IPS-18c (cell line): ENCODE results near the gene LRPAP1.

Experiments
- H3K4me3 ChIP-seq: 2 replicates; pipeline ENCODE4 v1.7.0; 2013; ENCODE audit warnings: low read depth, mild to moderate bottlenecking, low read length, moderate library complexity; ENCODE audit not compliant: insufficient read depth
- H3K9me3 ChIP-seq: one replicate; pipeline ENCODE4 v1.6.1; 2013; ENCODE audit warnings: mild to moderate bottlenecking, low read length, moderate library complexity; ENCODE audit not compliant: control insufficient read depth, insufficient read depth

LRPAP1 gene

DNA sequence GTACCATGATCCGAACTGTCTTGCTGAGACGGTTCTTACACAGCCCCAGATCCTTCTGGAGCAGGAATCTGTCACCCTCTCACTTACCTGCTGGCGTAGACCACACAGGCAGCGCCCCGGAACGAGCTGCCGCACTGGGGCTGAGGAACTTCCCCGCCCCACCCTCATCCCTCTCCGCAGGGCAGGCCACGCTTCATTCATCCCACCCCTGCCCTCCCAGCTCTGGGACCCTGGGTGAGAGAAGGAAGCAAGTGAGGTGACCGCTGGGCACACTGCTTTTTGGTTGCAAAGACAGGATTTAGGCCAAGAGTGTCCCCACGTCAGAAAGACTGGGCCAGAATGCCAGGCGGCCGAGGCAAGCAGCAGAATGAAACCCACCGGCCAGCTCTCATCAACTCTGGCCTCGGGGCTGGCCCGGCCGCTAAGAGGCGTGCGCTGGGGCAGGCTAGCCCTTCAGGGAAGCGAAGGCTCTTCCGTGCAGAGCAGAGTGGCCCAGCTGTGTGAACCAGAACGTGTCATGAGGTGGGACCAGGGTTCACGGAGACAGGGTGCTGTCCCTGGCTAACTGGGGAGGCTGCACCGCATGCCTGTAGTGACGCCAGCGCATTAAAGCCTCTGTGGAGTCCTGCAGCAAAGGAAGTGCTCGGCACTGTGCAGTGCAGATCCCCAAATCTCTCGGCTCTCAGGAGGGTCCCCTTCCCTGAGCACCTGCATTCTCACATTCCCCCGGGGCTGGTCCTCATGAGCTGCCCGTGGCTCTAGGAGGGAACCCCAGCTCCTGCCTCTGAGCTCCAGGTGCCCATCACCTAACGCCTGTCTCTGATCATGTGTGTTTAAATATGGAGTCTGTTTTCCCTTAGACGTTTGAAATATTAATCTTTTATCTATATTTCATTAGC, 6.4 kb downstream of the LRPAP1 start:
- Histone ChIP-seq H3K9me3 (no peaks in the 10 kb centered on the region), H3K4me3 (no peak overlapping the region)

DNA sequence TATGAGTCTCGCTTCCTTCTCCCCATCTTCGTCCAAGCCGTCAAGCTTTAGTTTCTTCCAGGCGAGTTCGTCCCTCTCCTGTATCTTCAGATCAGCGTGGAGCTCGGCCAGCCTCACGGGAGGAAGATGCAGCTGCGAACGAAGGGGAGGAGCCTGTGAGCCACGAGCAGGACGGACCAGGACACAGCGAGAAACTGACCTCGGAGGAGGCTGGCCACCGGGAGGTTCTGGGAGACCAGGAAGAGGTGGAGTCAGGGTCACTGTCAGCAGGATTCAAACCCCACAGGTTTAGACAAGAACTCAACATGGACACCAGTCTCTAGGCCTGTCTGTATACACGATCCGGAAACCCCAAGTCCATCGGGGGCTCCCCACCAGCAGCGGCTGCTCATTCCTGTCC, 7.3 kb downstream of the LRPAP1 start:
- Histone ChIP-seq H3K9me3 (no peaks in the 10 kb centered on the region), H3K4me3 (no peak overlapping the region)

DNA sequence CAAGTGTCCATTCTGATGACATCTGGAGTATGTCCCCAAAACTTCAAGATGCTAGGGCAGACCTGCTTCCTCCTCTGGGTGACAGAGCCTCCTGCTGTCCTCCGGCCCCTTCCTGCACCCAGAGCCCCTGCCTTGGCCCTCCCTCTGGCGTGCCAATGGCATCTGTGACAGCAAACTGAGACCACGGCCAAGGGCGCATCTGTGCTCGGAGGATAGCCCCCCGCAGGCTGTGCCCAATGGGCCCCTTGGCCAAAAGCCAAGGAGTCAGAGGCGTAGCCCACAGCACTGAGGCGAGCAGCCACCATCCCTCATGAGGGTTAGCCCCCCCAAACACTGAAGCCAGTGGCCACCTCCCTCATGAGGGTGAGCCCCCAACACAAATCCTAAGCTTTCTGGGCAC, 7.9 kb downstream of the LRPAP1 start:
- Histone ChIP-seq H3K9me3 (no peaks in the 10 kb centered on the region), H3K4me3 (no peak overlapping the region)

DNA sequence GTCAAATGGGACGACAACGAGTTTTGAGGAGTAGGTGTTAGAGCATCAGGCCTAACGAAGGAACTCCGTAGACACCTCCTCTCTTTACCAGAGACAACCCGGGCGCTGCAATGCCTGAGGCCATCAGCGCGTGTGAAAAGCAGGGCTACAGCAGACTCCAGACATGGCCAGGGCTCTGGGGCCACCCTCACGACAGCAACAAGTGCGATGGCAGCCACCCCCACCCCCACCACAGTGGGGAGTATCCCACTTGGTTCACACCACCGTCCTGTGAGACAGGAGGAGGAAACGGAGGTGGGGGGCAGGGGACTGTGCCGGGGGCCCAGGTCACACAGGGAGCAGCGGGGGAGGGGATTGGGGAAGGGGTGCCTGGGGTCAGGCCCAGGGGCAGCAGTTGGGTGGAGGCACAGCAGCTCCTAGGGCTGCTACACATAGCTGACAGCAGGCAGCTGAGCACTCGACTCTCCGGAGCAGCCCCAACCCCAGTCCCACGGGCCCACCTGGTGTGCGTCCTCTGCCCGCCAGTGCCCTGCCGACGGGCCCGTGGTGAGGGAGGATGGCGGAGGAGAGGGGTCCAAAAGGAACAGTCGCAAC, 8.5 kb downstream of the LRPAP1 start:
- Histone ChIP-seq H3K9me3 (no peaks in the 10 kb centered on the region), H3K4me3 (no peak overlapping the region)

DNA sequence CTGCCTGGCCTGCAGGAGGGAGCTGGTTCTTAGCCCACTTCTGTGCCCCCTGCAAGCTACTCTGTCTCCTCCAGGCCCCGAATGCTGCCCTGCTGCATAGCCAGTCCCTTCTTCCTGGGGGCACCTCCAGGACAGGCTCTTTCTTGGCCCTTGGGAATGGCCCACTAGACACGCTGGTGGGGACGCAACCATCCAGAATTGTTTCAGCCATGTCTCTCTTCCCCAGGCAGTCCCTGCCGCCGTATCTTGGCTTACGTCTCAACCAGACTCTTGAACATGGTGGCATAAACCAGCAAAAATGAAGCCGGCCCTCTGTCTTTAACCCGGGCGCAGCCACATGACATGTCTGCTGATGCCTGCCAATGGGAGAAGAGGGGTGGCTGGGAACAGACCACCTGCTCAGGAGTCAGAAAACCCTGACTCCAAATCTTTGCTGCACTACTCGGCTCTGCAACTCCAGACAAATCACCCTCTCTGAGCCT, 9.0 kb downstream of the LRPAP1 start:
- Histone ChIP-seq H3K9me3 (no peaks in the 10 kb centered on the region), H3K4me3 (no peak overlapping the region)

DNA sequence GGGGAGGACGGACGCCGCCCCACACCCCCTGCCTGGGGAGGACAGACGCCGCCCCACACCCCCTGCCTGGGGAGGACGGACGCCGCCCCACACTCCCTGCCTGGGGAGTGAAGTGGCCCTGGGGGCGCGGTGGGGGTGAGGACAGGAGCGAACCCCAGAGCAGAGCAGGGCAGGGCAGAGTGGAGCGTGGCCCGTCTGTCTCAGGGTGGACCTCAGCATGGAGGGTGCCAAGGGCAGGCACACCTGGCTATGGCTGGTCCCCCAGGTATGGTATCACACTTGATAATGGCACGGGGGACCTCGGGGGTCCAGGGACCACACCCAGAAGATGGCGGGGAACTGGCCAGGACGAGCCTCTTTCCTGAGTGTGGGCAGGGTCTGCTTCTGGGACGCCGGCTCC, 9.6 kb downstream of the LRPAP1 start:
- Histone ChIP-seq H3K4me3 (no peak overlapping the region), H3K9me3 (no peaks in the 10 kb centered on the region)

DNA sequence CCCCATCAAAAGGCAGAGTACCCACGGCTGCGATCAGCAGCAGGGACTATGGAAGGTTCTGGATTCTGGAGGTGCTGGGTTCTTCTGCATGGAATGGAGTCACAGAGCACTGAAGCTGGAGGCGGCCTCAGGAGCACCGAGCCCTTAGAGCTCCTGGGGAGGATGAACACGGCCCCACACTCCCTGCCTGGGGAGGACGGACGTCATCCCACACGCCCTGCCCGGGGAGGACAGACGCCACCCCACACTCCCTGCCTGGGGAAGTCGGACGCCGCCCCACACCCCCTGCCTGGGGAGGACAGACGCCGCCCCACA, 9.9 kb downstream of the LRPAP1 start:
- Histone ChIP-seq H3K9me3 (no peaks in the 10 kb centered on the region), H3K4me3 (no peak overlapping the region)

DNA sequence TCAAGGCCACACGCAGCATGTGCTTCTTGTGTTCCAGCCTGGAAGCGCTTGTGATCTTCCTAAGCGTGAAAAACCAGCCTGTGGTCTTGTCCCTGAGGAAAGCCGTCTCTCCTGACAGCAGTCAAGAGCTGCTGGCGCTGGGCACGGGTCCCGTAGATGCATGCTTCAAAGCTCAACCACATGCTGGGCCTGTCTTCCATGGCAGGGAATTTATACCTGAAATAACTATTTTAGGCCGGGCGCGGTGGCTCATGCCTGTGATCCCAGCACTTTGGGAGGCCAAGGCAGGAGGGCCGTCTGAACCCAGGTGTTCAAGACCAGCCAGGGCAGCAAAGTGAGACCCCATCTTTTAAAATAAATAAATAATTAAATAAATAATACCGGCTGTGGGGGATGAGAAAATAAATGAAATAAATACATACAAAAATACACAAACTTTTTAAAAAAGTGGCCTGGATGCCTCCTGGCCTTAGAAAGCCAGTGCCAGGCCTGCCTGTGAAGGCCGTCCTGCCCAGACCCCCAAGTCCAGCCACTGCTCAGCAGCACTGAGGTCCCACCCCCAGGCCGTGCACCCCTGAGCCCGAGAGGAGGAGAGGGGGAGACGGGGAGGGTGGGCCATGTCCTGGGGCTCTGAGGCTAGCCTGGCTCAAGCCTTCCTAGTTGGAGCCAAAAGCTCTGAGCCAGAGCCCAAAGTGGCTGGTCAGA, 10.4 kb downstream of the LRPAP1 start:
- Histone ChIP-seq H3K4me3 (no peak overlapping the region), H3K9me3 (no peaks in the 10 kb centered on the region)

DNA sequence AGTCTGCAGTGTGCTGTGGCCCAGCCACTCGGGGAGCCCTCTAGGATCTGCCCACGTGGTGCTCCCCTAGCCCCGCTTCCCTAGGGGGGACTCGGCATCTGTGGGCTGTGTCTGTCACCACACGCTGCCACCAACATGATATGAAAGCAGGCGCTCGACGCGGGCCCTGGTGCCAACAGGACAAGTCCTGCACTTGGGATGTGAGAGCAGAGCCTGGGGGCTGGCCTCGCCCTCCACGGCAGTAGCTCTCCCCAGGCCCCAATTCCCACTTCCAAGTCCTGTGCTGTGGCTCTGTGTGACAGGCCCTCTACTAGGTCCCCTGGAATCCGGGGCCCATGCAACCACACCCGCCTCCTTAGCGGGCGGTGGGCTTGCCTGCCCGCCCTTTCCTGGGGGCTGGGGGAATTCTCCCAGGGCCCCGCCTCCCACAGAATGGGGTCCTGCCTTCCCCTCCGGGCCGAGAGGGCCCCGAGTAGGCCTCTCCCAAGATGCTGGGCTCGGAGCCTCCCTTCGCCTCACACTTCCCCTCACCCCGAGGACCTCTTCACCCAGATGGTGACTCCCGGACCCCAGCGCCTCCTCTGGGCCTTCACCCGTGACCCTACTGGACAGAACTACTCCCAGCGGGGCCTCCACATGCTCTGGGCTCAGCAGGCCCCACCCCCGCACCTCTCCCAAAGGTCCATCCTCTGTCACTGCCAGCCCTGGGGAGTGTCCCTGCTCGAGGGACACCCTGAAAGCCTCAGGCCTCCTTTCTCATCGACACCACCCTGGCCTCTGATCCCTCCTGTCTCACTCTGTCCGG, 11.2 kb downstream of the LRPAP1 start:
- Histone ChIP-seq H3K9me3 (no peaks in the 10 kb centered on the region), H3K4me3 (no peak overlapping the region)

DNA sequence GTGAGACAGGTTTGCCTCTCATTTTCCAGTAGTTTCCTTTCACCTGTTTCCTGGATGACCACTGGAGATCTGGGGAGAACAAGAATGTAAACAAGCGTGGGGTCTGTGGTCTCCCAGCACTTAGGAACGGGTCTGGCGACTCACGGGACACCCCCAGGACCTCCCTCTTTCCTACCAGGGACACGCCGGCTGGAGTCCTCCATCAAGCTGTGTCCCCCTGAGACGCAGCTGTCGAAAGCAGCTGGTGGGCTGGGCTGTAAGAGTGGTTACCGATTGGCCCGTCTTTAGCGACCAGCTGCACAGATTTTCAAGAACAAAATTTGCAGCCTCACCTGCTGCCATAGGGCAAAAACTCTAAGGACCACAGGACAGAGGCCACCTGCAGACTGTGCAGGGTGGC, 11.9 kb downstream of the LRPAP1 start:
- Histone ChIP-seq H3K4me3 (no peak overlapping the region), H3K9me3 (peaks cover 2% of the 10 kb centered on the region)

DNA sequence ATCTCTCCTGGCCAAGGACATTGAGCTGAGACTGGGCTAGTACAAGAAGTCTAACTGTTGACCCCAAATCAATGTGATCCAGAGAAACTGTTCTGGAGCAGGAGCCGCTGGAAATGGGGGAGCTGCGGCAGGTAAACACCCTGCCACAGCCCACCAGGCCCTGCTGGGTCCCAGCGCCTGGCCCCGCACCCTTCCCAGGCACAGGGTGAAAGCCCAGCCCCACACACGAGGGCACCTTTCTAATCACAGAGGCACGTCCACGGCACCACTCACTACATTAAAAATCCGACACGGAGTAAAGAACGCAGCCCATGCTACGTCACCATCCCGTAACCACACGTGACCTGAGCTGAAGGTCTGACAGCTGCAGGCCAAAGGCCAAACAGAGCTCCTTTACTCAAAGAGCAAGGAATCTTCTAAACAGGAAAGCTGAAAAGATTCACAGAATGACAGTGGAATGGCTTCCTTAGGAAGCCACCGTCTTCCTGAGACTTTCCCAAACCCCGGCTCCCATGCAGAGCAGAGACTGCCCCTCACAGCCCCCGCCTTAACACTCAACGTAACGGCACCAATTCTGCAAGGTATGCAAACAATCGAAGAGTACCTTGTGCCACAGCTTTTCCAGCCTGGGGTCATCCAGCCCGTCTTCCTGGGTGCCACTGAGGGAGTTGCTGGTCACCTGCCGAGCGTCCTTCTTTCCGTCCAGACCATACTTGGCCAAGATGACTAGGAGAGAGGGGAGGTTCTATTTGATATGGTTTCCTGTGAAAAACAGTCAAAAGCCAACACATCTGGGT, 12.6 kb downstream of the LRPAP1 start:
- H3K9me3 ChIP-seq, result peaks cover 3% of the 10 kb centered on the region
- H3K4me3 ChIP-seq, result no peak overlapping the region

DNA sequence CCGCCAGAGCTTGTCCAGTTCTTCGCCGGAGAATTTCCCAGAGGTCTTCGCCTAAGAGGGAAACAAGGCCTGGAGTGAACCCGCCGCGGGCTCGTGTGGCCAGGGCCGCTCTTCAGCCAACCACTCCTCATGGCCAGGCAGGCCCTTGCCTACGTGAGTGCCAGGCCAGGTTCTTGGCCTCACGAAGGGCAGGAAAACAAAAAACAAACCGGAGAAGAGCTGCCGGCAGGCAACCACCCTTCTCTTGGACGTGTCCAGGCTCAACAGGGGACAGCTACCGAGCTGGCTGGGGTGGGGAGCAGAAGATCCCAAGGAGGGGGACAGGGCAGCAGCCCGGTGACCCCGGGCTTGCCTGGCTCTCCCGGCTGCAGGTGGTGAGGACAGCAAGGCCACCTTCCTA, 13.3 kb downstream of the LRPAP1 start:
- peaks cover 3% of the 10 kb centered on the region for H3K9me3 ChIP-seq
- H3K4me3 ChIP-seq, result no peak overlapping the region

DNA sequence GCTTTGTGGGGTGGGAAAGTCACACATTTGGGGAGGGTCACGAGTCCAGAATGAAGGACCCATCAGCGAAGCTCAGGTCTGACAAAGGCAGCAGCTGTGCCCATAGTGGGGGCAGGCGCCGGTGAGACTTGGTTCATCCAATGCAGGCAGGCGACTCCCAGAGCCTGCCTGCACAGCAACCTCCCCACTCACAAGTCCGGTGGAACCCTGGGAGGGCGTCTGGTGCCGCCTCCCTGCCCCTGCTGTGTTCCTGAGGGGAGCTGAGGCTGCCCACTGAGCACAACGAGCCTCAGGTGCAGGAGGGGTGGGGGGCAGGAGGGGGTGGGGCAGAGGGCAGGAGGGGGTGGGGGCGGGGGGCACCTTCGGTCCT, 13.7 kb downstream of the LRPAP1 start:
- H3K4me3 ChIP-seq, result no peak overlapping the region

DNA sequence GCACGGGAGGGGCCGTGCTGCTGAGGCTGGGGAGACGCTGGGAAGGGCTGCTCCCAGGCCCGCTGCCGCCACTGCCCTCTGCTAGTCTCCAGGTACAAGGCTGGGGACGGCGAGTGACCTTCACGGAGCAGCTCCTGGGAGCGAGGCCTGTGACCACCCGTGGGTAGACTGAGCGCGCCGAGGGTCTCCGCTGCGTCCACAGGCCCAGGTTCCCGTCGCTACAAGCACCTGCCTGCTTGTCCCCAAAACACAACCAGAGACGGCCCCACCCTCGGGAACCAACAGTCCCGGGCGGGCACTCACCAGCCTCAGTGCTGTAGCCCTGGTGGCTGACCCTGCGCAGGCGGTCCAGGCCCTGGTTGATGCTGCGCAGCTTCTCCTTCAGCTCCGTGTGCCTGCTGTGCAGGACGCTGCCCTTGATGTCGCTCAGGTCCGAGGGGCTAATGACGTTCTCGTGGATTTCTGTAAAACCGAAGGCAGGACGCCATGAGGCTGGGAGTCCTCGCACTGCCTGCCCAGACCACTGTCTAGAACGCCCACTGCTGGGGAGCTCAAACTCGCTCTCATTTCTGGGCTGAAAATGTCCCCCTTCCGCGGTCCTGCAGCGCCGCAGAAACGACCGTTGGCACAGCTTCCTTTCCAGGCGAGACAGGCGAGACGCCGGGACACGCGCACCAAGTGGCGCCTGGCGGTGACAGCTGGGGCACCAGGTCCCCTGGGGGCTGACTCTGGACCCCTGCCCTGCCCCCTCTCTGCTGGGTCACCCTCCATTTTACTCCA, 14.3 kb downstream of the LRPAP1 start:
- Histone ChIP-seq H3K4me3 (no peak overlapping the region), H3K9me3 (peaks cover 3% of the 10 kb centered on the region)

More for the DNA sequence above, 13.7 kb downstream of the LRPAP1 start:
- H3K9me3 ChIP-seq, result peaks cover 3% of the 10 kb centered on the region

DNA sequence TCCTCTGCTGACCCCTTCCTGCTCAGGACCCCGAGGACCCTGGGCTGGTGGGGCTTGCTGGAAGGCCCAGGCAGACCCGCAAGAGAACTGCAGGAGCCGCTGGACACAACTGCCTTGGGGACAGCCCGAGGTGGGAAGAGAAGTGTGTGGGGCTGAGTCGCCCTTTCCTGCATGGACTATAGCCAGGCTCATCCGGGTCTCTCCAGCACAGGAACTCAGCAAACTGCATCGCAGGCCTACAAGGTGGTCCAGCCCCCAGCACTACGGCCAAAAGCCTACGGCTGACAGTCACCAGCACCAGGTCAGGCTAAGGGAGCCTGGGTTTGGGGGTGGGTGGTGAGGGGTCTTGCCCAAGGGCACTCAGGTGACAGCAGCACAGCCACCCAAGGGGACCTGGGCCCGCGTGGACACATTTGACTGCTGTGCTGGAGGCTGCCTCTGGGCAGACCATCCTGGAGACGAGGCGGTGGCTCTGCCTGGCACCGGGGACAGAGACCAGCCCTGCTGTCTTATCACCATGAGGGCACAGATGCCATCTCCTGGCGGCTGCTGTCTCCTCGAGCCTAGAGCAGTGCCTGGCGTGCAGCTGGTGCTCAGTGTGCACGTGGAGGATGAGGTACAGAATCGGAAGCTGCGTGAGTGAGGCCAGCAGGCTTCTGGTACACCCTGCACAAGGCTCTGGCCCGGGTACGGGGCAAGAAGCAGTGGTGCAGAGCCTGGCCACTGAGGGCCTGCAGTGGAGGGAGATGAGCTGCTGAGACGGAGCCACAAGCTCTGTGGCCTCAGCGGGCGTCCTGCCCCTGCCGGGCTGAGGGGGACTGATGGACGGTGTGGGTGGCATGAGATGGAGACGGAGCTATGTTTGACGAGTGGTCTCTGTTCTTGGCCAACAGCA, 15.1 kb downstream of the LRPAP1 start:
- H3K9me3 ChIP-seq, result peaks cover 3% of the 10 kb centered on the region

More for the DNA sequence above, 15.1 kb downstream of the LRPAP1 start:
- H3K4me3 ChIP-seq, result no peak overlapping the region
